GM19455 (cell line): ENCODE results near the gene MRAS.

ENCODE experiments used
- ATAC-seq: cut with Tn5 transposase; IDR thresholded peaks from one replicate; pipeline ENCODE4 v1.9.1; 2021; ENCODE audit not compliant: unreplicated experiment

The MRAS gene

GRCh38 chr3:138384976-138385375, 36.6 kb downstream of the MRAS start:
- no peak for ATAC-seq

- no peak for ATAC-seq
Measured at GRCh38 chr3:138389144-138389601, 40.8 kb downstream of the MRAS start.

GRCh38 chr3:138389841-138390581, 41.6 kb downstream of the MRAS start:
- ATAC-seq, result no peak

- ATAC-seq, result no peak
Measured at GRCh38 chr3:138390582-138390932, 42.2 kb downstream of the MRAS start.

- ATAC-seq, result no peak
Measured at GRCh38 chr3:138394156-138394555, 45.8 kb downstream of the MRAS start.

- no peak for ATAC-seq
Measured at GRCh38 chr3:138394686-138395085, 46.3 kb downstream of the MRAS start.

- ATAC-seq, result no peak
Measured at GRCh38 chr3:138395865-138396751, 47.7 kb downstream of the MRAS start.

- no peak for ATAC-seq
Measured at GRCh38 chr3:138396752-138397410, 48.5 kb downstream of the MRAS start.

GRCh38 chr3:138397983-138398382, 49.6 kb downstream of the MRAS start:
- ATAC-seq, result no peak

- no peak for ATAC-seq
Measured at GRCh38 chr3:138398791-138399575, 50.6 kb downstream of the MRAS start.

GRCh38 chr3:138399766-138400165, 51.4 kb downstream of the MRAS start:
- no peak for ATAC-seq

GRCh38 chr3:138400651-138401070, 52.3 kb downstream of the MRAS start:
- no peak for ATAC-seq

GRCh38 chr3:138401834-138402233, 53.5 kb downstream of the MRAS start:
- ATAC-seq, result no peak

- no peak for ATAC-seq
Measured at GRCh38 chr3:138404121-138404520, 55.7 kb downstream of the MRAS start.

- ATAC-seq, result no peak
Measured at GRCh38 chr3:138405001-138405400, 56.6 kb downstream of the MRAS start.

GRCh38 chr3:138405486-138405885, 57.1 kb downstream of the MRAS start:
- ATAC-seq, result no peak

GRCh38 chr3:138406606-138407005, 58.2 kb downstream of the MRAS start:
- ATAC-seq, result no peak

GRCh38 chr3:138407236-138407907, 59.0 kb downstream of the MRAS start:
- ATAC-seq, result no peak

GRCh38 chr3:138408751-138409570, 60.6 kb downstream of the MRAS start:
- ATAC-seq, result no peak
